Central memory CD8-positive, alpha-beta T cell (primary cell): ENCODE measurements around the gene ARPP21.
A peak's percentile ranks its signal among the peaks of the same experiment; 100 is the strongest.

ENCODE experiments used
- ATAC-seq: fragments of 150-1000 bp; cut with Tn5 transposase; replicated peaks from 2 replicates; pipeline ENCODE4 v1.10.0; 2022; ENCODE audit warnings: mild to moderate bottlenecking, moderate FRiP score, moderate number of reproducible peaks; ENCODE audit not compliant: poor library complexity, severe bottlenecking; ENCODE audit errors: extremely low read depth
- DNase-seq, 2 donors: peaks; one replicate each; pipeline ENCODE4 v3.0.0; 2021; ENCODE audit warnings: low spot score in 2 of 2
- H3K27ac Mint-ChIP-seq: one replicate; pipeline ENCODE4 v1.8.0; 2022; ENCODE audit warnings: low read depth, mild to moderate bottlenecking, moderate library complexity, mixed read lengths
- H3K27me3 Mint-ChIP-seq: one replicate; pipeline ENCODE4 v1.8.0; 2022; ENCODE audit warnings: mixed read lengths
- H3K36me3 Mint-ChIP-seq: one replicate; pipeline ENCODE4 v1.8.0; 2022; ENCODE audit warnings: mild to moderate bottlenecking, moderate library complexity, mixed read lengths; ENCODE audit not compliant: insufficient read depth
- H3K4me1 Mint-ChIP-seq: one replicate; pipeline ENCODE4 v1.8.0; 2022; ENCODE audit warnings: mixed read lengths
- H3K4me3 Mint-ChIP-seq: one replicate; pipeline ENCODE4 v1.8.0; 2022; ENCODE audit warnings: mild to moderate bottlenecking, moderate library complexity, mixed read lengths
- H3K9me3 Mint-ChIP-seq: one replicate; pipeline ENCODE4 v1.8.0; 2022; ENCODE audit warnings: mixed read lengths

The ARPP21 gene

DNA sequence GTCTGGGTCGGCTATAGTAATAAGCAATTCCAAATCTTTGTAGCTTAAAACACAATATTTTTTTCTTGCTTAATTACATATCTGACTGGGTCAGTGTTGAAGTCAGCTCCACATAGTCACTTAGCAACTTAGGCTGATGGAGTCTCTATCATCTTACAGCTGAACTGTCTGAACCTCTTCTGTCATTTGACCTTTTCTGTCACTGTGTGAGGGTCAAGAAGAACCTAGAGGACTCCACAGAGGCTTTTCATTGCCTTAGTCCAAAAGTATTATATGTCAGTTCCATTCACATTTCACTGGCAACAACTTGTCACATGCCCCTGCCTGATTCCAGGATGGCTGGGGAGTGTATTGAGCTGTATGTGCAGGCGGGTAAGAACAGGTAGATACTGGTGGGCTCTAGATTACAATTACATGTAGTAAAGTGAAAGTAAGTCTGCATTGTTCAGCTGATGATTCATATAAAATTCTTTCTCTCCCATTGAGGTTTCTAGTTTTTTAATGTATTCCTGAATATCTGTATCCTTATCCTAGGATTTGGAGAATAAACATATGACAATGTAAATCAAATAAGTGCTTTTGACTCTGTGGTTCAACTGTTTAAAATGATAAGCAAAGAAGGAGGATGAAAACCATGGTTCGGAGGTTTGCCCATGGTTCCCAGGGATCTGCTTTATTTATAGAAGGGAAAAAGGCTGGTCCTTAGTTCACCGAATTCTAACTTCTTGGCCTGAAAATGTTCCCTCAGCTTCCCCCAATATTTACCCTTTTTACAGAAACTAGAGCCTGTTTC, 5.8 kb upstream of the ARPP21 start:
- DNase-seq (no peak), ATAC-seq (no peak)
- Mint-ChIP-seq H3K36me3 (no peaks in the 10 kb centered on the region), H3K4me1 (no peaks in the 10 kb centered on the region), H3K9me3 (peaks cover 4% of the 10 kb centered on the region), H3K27ac (no peak overlapping the region), H3K4me3 (no peak overlapping the region), H3K27me3 (peaks cover 3% of the 10 kb centered on the region)

DNA sequence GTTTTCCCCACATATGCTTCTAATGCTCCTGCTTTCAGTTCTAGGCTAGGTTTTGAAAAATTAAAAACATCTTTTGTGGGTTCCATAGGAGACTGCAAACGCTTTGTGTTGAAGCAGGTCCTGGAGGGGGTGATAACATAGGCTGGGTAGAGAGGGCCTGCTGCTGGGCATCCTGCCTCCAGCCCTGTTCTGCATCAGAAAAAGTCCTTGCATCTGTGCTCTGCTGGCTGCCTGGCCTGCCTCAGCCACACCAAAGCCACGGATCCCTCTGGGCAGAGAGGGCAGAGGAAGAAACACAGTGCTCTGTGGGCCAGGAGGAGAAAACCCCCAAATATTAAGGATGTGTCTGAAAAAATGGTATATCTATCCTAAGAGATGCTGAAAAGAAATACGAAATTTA, 3.9 kb upstream of the ARPP21 start:
- H3K9me3 Mint-ChIP-seq = peaks cover 7% of the 10 kb centered on the region
- H3K27ac Mint-ChIP-seq = no peak overlapping the region
- ATAC-seq (no peak), DNase-seq (no peak)
- no peaks in the 10 kb centered on the region for H3K36me3 Mint-ChIP-seq
- peaks cover 22% of the 10 kb centered on the region for H3K27me3 Mint-ChIP-seq
- H3K4me1 Mint-ChIP-seq = peaks cover 4% of the 10 kb centered on the region
- no peak overlapping the region for H3K4me3 Mint-ChIP-seq

DNA sequence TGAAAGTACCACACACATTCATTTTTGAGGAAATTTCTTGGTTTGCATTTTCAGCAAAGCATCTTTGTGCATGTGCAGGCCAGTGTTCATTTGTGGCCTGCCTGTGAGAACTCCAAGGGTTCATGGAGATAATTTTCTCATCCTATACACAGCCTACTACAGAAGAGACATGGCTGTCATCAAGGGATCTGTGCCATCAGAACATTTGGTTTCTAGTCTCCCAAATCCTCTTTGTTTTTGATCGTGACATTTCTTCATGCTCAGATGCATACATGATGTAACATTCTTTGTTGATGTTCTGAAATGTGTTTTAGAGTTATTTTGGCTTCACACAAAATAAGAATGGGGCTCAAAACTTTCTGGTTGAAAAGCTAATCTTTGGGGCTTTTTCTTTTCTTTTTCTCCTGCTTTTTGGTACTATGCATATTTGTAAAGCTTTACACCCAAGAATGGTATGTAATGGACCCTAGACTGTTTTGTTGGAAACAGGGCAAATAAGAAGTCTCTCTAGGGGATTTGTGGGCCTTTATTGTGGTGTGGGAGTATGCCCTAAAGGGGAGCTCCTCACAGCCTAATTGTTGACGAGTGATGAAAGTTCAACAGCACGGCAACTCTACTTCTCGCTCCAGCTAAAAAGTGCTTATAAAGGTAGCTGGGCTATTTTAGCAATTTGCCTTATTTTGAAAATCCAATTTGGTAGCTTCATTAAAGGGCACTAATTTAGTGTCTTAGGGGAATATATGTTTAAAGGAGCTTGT, 3.2 kb upstream of the ARPP21 start:
- no peak overlapping the region for H3K4me3 Mint-ChIP-seq
- peaks cover 24% of the 10 kb centered on the region for H3K27me3 Mint-ChIP-seq
- H3K9me3 Mint-ChIP-seq = peaks cover 9% of the 10 kb centered on the region
- no peak for ATAC-seq
- H3K4me1 Mint-ChIP-seq = peaks cover 4% of the 10 kb centered on the region
- no peak overlapping the region for H3K27ac Mint-ChIP-seq
- H3K36me3 Mint-ChIP-seq = no peaks in the 10 kb centered on the region
- DNase-seq = no peak

DNA sequence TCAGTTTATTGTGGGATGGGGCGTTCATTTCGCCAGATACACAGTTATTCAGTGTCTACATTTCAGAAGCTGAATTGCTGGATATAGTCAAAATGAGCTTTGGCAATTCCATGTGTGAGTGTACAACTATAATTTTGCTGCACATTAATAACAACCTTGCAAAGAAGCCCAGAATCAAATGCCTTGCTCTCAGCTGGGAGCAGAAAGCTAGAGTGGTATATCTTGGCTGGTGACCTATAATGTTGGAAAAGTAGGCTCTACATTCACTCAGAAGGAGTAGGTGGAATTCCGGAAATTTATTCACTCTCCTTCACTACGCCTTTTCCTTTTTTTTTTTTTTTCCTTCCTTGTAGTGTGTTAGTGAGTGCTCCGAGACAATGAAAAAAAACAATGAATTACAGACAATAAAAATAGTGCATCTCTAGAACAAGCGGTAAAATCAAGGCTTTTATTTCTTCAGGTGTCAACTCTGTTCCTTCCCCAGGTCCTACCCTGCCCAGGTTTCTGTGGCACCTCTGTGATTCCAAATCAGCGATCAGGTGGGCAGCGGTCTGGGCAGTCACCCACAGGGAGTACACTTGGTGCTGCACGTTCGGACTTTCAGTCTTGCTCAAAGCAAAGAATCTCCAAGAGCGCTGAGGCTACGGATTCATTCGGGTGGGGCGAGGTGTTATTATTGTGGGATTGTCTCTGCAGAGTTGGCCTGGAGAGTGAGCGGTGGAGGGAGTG, 910 bp upstream of the ARPP21 start:
- no peak for ATAC-seq
- Mint-ChIP-seq H3K27ac (no peak overlapping the region), H3K4me1 (peaks cover 4% of the 10 kb centered on the region), H3K36me3 (no peaks in the 10 kb centered on the region), H3K9me3 (peaks cover 9% of the 10 kb centered on the region), H3K4me3 (no peak overlapping the region), H3K27me3 (peaks cover 24% of the 10 kb centered on the region)
- no peak for DNase-seq

DNA sequence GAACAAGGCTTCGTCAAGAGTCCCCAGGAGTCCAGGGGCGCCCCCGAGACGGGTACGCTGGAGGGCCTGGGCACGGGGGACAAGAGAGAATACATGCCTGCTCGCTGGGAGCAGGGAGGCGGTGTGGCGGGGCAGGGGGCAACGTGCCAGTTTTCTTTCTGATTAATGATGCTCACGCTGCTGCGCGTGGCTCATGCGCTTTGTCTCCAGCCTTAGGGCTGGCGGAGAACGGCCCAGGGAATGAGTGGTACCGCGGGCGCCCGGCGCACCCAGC, 408 bp upstream of the ARPP21 start:
- H3K36me3 Mint-ChIP-seq = no peaks in the 10 kb centered on the region
- H3K4me1 Mint-ChIP-seq = peaks cover 4% of the 10 kb centered on the region
- DNase-seq = no peak
- H3K4me3 Mint-ChIP-seq = no peak overlapping the region
- H3K27ac Mint-ChIP-seq = no peak overlapping the region
- peaks cover 9% of the 10 kb centered on the region for H3K9me3 Mint-ChIP-seq
- ATAC-seq = no peak
- peaks cover 24% of the 10 kb centered on the region for H3K27me3 Mint-ChIP-seq

DNA sequence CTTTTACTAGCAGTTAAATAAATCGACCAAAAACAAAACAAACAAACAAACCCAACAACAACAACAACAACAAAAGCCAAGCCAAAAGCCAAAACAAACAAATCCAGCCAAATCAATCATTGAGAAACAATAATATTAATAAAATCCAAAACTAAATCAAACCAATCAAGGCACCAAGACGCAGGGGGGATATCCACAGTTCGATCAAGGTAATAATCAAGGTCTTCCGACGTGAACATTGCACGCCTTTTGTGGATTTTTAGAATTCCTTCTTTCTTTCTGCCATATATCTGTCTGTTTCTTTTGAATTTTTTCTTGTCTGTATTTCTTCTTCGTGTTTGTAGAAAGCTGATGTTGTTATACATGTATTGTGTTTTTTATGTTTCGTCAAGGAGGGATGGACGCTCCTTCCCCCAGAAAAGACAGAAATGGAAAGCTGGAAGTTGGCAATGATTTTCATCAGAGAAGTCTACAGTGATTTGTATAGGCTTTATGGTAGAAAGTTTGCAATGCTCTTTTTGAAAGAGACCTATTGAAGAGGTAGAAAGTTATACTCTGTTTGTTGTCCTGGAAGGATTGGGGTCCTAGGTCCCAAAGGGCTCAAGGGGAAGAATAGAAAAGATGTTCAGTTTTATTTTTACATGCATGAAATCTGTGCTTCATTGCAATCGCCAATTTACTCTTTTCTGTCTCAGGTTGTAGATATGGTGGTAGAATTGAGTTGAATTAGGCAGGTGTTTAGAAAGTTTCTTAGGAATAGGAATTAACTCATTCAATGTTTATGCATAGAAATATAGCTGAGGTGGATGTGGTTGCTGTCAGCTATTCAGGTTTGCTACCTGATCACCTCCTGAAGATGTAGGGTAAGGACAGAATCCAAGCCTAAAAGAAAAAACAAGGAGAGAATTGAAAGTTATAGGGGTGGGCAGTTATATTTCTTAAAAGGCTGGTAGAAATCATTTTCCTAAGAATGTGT, 1.2 kb downstream of the ARPP21 start:
- ATAC-seq (no peak), DNase-seq (no peak)
- H3K4me3 Mint-ChIP-seq = peak overlapping the region; percentile 31
- peaks cover 4% of the 10 kb centered on the region for H3K4me1 Mint-ChIP-seq
- peaks cover 24% of the 10 kb centered on the region for H3K27me3 Mint-ChIP-seq
- H3K9me3 Mint-ChIP-seq = peaks cover 9% of the 10 kb centered on the region
- no peak overlapping the region for H3K27ac Mint-ChIP-seq
- H3K36me3 Mint-ChIP-seq = no peaks in the 10 kb centered on the region

DNA sequence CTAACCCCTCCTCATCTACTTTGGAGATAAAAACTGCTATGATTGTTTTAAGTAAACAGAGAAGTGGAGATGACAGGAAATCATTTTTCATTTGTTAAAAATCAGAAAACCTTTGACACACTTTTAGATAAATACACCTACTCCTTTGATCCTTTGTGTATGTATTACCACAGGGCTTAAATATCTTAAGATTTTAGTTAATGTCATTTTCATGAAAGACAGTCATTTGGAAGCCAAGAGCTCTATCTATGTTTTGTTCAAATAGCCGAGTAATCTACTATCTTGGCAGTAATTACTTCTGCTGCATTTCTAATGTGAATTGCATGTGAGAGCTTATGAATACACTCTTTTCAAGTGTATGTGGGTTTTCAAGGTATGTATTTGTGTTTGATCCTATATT, 2.0 kb downstream of the ARPP21 start:
- peaks cover 9% of the 10 kb centered on the region for H3K9me3 Mint-ChIP-seq
- peaks cover 4% of the 10 kb centered on the region for H3K4me1 Mint-ChIP-seq
- no peak overlapping the region for H3K4me3 Mint-ChIP-seq
- no peaks in the 10 kb centered on the region for H3K36me3 Mint-ChIP-seq
- no peak for DNase-seq
- ATAC-seq = no peak
- H3K27me3 Mint-ChIP-seq = peaks cover 24% of the 10 kb centered on the region
- H3K27ac Mint-ChIP-seq = no peak overlapping the region

DNA sequence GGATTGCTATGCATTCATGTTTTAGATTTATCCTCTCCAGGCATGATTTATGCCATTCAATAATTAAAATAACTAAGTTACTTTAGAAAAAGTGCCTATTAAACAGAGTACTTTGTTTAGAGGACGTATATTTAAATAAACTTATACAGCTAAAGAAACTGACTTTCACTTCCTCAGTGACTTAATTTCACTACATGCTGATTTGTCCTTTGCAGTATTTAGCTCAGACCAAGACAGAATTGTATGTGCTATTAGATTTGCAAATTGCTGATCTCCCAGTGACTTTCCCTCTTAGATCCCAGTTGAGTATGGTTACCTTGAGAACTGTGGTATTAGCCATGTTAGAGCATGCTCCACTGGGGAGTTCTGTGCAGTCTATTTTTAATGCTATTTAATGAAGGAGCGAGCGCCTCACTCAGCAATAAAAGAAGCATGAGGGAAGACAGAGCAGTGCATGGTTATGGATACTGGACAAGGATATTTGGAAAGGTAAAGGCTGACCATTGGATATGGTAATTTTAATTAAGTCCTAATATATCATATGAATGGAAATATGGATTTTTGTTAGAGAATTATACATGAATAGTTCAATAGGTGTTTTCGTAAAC, 2.7 kb downstream of the ARPP21 start:
- Mint-ChIP-seq H3K4me3 (no peak overlapping the region), H3K36me3 (no peaks in the 10 kb centered on the region), H3K4me1 (peaks cover 4% of the 10 kb centered on the region), H3K27me3 (peaks cover 24% of the 10 kb centered on the region), H3K27ac (no peak overlapping the region), H3K9me3 (peaks cover 9% of the 10 kb centered on the region)
- no peak for DNase-seq
- no peak for ATAC-seq

DNA sequence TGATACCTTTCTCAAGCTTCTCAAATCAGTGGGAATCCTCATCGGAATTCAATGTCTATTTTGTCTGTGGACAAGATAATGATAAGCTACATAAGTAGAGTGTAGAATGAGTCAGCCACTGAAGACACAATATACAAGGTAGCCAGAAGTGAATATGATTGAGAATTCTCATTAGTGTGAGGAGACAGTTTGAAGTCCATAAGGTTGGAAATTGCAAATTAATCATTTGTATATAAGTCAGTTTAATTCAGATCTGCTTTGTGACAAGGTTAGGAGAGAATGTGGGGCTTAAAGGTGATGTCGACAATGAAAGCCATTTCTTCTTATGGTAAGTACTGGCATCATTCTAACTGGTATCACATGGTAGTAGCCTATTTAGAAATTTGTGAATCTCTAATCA, 4.2 kb downstream of the ARPP21 start:
- no peak for ATAC-seq
- Mint-ChIP-seq H3K4me3 (no peak overlapping the region), H3K36me3 (no peaks in the 10 kb centered on the region), H3K27ac (no peak overlapping the region), H3K9me3 (peaks cover 6% of the 10 kb centered on the region), H3K4me1 (peaks cover 4% of the 10 kb centered on the region), H3K27me3 (peaks cover 21% of the 10 kb centered on the region)
- DNase-seq = no peak

DNA sequence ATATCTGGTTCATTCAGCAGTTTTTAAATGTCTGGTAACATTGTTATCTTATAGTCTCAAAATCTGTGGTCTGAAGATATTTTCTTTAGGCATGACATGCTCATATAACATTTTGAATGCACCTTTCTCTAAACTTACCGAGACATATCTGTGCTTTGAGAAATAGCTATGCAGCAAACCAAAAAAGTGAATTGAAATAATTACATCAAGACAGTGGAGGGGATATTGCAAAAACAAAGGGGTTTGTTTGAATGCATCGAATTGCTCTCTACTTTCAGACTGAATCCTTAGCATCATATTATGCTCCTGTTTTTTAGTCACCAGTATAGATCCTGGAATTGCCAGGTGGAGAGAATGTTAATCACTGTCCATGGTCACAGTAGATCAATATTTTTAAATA, 5.1 kb downstream of the ARPP21 start:
- DNase-seq = no peak
- ATAC-seq = no peak
- H3K9me3 Mint-ChIP-seq = peaks cover 4% of the 10 kb centered on the region
- H3K4me3 Mint-ChIP-seq = no peak overlapping the region
- no peak overlapping the region for H3K27ac Mint-ChIP-seq
- H3K36me3 Mint-ChIP-seq = no peaks in the 10 kb centered on the region
- H3K4me1 Mint-ChIP-seq = peaks cover 4% of the 10 kb centered on the region
- peaks cover 11% of the 10 kb centered on the region for H3K27me3 Mint-ChIP-seq

DNA sequence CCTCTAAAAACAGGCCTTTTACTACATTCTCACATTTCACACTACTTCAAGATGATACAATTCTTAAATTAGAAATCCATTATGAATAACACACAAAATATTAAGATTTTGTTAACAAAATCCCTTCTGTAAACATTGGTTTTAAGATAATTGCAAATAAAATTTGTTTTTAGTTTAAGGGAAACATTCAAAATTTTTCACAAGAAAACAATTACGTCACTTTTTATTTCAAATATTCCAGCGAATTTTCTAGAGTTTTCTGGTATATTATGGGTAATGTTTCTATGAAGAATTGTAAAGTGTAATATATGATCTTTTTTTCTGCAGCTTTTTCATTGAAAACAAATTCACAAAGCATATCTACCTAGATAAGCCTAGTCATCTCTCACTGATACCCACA, 5.9 kb downstream of the ARPP21 start:
- Mint-ChIP-seq H3K4me1 (no peaks in the 10 kb centered on the region), H3K4me3 (no peak overlapping the region), H3K27me3 (peaks cover 4% of the 10 kb centered on the region), H3K9me3 (peaks cover 4% of the 10 kb centered on the region), H3K36me3 (no peaks in the 10 kb centered on the region), H3K27ac (no peak overlapping the region)
- DNase-seq (no peak), ATAC-seq (no peak)

DNA sequence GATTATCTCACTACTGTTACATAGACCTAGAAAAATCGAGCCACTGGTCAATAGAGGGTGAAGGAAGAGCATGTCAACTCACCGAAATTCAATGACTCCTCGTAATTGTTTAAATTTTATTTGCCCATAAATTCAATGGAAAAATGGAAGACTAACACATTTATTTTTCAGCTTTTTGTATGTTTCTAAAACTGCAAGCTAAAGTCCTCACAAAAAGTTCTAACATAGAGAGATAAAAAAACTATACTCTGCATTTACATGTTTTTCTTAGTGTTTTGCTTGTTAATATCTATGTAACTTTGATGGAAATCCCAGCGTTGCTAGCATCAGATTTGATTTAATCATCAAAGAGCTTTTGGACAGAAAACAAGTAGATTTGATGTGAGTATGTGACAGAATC, 6.8 kb downstream of the ARPP21 start:
- no peaks in the 10 kb centered on the region for H3K4me1 Mint-ChIP-seq
- no peak overlapping the region for H3K27ac Mint-ChIP-seq

More for the DNA sequence above, 6.8 kb downstream of the ARPP21 start:
- no peak for ATAC-seq
- Mint-ChIP-seq H3K27me3 (no peaks in the 10 kb centered on the region), H3K36me3 (no peaks in the 10 kb centered on the region), H3K4me3 (no peak overlapping the region), H3K9me3 (no peaks in the 10 kb centered on the region)
- DNase-seq = no peak
